ENCODE results near the gene MAP3K5. TPM values are rescaled to one million over a fixed set of nuclear protein-coding genes. Genes with fewer than 3 reads are reported as not detected.

MAP3K5 gene
- polyA plus RNA-seq, 3 donors, result 9.6 to 12.0 (median 11.1) TPM

- H3K9me3 Mint-ChIP-seq, result peaks cover 0 to 4% (median 0%) of the 10 kb centered on the region in 7 donors
- peaks cover 10% of the 10 kb centered on the region for H3K4me1 Mint-ChIP-seq
- no peaks in the 10 kb centered on the region for H3K36me3 ChIP-seq (replicated peaks in 1 of 2; ENCODE audit: control insufficient read depth in 1 of 2, insufficient read depth in 2 of 2, low read length in 2 of 2)
- H3K4me2 ChIP-seq (replicated peaks; ENCODE audit: extremely low read depth, low read length, poor library complexity, severe bottlenecking), result no peak overlapping the region
- H3K27ac Mint-ChIP-seq, result no peak overlapping the region
- TF ChIP-seq, protein P1, sequence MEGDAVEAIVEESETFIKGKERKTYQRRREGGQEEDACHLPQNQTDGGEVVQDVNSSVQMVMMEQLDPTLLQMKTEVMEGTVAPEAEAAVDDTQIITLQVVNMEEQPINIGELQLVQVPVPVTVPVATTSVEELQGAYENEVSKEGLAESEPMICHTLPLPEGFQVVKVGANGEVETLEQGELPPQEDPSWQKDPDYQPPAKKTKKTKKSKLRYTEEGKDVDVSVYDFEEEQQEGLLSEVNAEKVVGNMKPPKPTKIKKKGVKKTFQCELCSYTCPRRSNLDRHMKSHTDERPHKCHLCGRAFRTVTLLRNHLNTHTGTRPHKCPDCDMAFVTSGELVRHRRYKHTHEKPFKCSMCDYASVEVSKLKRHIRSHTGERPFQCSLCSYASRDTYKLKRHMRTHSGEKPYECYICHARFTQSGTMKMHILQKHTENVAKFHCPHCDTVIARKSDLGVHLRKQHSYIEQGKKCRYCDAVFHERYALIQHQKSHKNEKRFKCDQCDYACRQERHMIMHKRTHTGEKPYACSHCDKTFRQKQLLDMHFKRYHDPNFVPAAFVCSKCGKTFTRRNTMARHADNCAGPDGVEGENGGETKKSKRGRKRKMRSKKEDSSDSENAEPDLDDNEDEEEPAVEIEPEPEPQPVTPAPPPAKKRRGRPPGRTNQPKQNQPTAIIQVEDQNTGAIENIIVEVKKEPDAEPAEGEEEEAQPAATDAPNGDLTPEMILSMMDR (IDR thresholded peaks at IDR 0.05), result no peak
- no peaks in the 10 kb centered on the region for H3K4me1 ChIP-seq (ENCODE audit: control insufficient read depth in 1 of 2, insufficient read depth in 2 of 2, low read length in 2 of 2)
- peaks cover 0 to 5% (median 1%) of the 10 kb centered on the region in 3 donors for H3K27me3 Mint-ChIP-seq (ENCODE audit: low read depth in 3 of 3)
- no peak overlapping the region for H3K9ac ChIP-seq (ENCODE audit: insufficient read depth, low read length, poor library complexity, severe bottlenecking)
- 84% methylated on average over 2 of the region's 4 CpGs for WGBS (ENCODE audit: insufficient coverage)
- intact Hi-C loops (cut with micrococcal nuclease), result no loop called here
- no peaks in the 10 kb centered on the region for H4K20me1 ChIP-seq (ENCODE audit: insufficient read depth, low read length)
- no peak overlapping the region for H3K4me3 Mint-ChIP-seq
- no peaks in the 10 kb centered on the region for H3K36me3 Mint-ChIP-seq
- H3K9me3 ChIP-seq (replicated peaks in 1 of 2; ENCODE audit: control insufficient read depth in 1 of 2, insufficient read depth in 1 of 2, low read length in 2 of 2), result no peaks in the 10 kb centered on the region
- no peak overlapping the region for H3K27ac ChIP-seq (ENCODE audit: low read depth in 1 of 2, low read length in 2 of 2)
- no peak for DNase-seq
- no peaks in the 10 kb centered on the region for H3K27me3 ChIP-seq (ENCODE audit: control insufficient read depth in 2 of 2, insufficient read depth in 2 of 2, low read length in 2 of 2)
- H2AFZ ChIP-seq (ENCODE audit: insufficient read depth, low read depth, low read length, poor library complexity, severe bottlenecking), result no peak overlapping the region
- H3K79me2 ChIP-seq (ENCODE audit: insufficient read depth, low read length), result no peaks in the 10 kb centered on the region
- H3K4me3 ChIP-seq (replicated peaks in 1 of 3; ENCODE audit: low read depth in 2 of 3, low read length in 3 of 3), result no peak overlapping the region
These were observed 253.4 kb downstream of the MAP3K5 start for GRCh38 chr6:136538836-136539235.

DNA sequence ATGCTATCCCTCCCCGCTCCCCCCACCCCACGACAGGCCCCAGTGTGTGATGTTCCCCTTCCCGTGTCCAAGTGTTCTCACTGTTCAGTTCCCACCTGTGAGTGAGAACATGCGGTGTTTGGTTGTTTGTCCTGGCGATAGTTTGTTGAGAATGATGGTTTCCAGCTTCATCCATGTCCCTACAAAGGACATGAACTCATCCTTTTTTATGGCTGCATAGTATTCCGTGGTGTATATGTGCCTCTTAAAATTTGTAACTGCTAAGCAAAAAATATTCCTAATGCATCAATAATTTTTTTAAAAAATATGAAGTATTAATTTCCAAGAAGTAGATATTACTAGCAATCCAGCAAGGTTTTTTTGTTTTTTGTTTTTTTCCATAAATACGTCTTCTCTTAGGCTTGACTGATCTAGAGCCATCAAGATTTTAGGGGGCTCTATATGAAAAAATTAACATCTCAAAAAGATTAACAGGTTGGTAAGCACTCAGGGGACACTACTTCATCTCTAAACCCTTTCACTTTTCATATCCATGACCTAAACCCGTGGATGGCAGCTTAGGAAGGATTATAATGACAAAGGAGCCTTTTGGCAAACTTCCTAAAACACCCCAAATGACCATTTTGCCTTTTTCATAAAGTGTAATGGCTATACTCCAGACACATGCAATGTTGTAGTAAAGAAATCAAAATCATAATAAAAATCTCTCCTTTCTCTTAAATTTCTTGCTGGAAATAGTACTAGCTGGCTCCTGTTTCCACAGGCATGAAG, 256.2 kb downstream of the MAP3K5 start:
- Histone ChIP-seq H3K4me2 (replicated peaks; ENCODE audit: extremely low read depth, low read length, poor library complexity, severe bottlenecking) (no peak overlapping the region), H3K27me3 (ENCODE audit: control insufficient read depth in 2 of 2, insufficient read depth in 2 of 2, low read length in 2 of 2) (no peaks in the 10 kb centered on the region), H3K27ac (ENCODE audit: low read depth in 1 of 2, low read length in 2 of 2) (no peak overlapping the region), H3K4me3 (replicated peaks in 1 of 3; ENCODE audit: low read depth in 2 of 3, low read length in 3 of 3) (no peak overlapping the region), H3K79me2 (ENCODE audit: insufficient read depth, low read length) (no peaks in the 10 kb centered on the region), H3K36me3 (replicated peaks in 1 of 2; ENCODE audit: control insufficient read depth in 1 of 2, insufficient read depth in 2 of 2, low read length in 2 of 2) (no peaks in the 10 kb centered on the region), H4K20me1 (ENCODE audit: insufficient read depth, low read length) (no peaks in the 10 kb centered on the region), H3K9ac (ENCODE audit: insufficient read depth, low read length, poor library complexity, severe bottlenecking) (no peak overlapping the region), H3K4me1 (ENCODE audit: control insufficient read depth in 1 of 2, insufficient read depth in 2 of 2, low read length in 2 of 2) (no peaks in the 10 kb centered on the region), H2AFZ (ENCODE audit: insufficient read depth, low read depth, low read length, poor library complexity, severe bottlenecking) (no peak overlapping the region), H3K9me3 (replicated peaks in 1 of 2; ENCODE audit: control insufficient read depth in 1 of 2, insufficient read depth in 1 of 2, low read length in 2 of 2) (no peaks in the 10 kb centered on the region)
- peaks cover 10% of the 10 kb centered on the region for H3K4me1 Mint-ChIP-seq
- H3K9me3 Mint-ChIP-seq, result peaks cover 0 to 4% (median 0%) of the 10 kb centered on the region in 7 donors
- intact Hi-C loops (cut with micrococcal nuclease), result no loop called here
- TF ChIP-seq, protein P1 (IDR thresholded peaks at IDR 0.05), result no peak
- no peaks in the 10 kb centered on the region for H3K27me3 Mint-ChIP-seq (ENCODE audit: low read depth in 3 of 3)
- no peaks in the 10 kb centered on the region for H3K36me3 Mint-ChIP-seq
- DNase-seq, result no peak
- H3K4me3 Mint-ChIP-seq, result no peak overlapping the region
- whole genome bisulfite sequencing (ENCODE audit: insufficient coverage), result no CpG with 5 or more reads among the region's 8 CpGs
- no peak overlapping the region for H3K27ac Mint-ChIP-seq

Measured in CD14-positive monocyte (primary cell).